Activated CD4-positive, alpha-beta T cell treated with anti-CD3 and anti-CD28 coated beads, Interleukin-2, amount 50 U/mL, for 4 hours (primary cell): Measurements from ENCODE around the gene MRPL53.
"Not testable (repeated sequence)": the region's sequence is repeated elsewhere in the genome, so short reads cannot be mapped to it uniquely, and the experiment has no call there.

Source experiments
- DNase-seq, 2 experiments: peaks; one replicate each; pipeline ENCODE4 v3.0.0-alpha.2; 2020

Gene MRPL53

DNA sequence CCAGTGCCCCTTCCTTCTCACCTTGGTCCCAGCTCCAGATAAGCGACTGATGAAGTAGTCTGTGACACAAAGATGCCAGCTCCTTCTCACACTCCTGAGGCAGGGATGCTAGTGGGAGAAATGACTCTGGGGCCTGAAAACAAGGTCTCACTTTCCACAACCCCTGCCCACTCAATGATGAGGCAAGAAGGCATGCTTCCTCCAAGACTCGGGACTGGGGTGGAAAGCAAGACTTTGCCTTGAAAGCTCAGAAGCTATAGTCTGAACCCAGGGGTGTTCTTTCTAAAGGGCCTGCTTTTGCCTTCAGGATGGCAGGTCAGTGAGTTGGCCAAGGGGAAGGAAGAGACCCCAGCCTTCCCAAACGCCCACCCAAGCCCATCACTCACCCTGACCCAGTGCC lies 9.0 kb upstream of the MRPL53 start:
- no peak for DNase-seq

DNA sequence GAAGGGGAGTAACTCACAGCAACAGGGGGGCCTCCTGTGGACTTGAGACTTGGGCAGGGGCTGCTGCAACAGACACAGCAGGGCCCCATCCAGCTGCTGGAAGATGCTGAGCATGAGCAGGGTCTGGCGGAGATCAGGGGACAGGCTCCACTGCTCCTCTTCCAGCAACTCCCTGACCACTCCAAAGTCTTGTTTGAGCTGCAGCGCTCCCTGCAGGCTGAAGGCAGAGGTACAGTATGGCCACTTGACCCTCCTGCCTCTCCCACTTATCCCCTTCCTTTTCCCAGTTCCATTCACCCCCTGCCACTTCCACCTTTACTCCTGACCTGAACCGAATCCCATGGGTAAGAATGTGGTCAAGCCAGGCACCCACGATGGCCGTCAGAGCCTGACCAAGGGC lies 2.4 kb upstream of the MRPL53 start:
- no peak for DNase-seq

DNA sequence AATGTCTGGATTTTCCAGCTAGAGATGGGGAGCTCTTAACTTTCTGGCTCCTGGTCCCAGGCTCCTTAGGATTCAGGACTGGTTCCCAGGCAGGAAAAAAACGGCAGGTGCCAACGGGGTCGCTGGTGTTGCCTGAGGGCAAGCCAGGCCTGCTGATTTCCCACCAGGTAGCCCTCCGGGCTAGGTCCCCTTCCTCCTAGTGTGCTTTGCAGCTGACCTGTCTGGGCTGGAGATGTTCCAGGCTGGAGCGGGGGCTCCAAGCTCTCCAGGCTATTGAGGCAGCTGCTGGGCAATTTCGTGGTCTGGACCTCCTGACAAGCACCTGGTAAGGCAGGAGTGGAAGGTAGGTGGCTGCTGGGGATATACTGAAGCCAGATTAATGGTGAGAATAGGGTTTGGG lies 2.0 kb upstream of the MRPL53 start:
- no peak for DNase-seq

DNA sequence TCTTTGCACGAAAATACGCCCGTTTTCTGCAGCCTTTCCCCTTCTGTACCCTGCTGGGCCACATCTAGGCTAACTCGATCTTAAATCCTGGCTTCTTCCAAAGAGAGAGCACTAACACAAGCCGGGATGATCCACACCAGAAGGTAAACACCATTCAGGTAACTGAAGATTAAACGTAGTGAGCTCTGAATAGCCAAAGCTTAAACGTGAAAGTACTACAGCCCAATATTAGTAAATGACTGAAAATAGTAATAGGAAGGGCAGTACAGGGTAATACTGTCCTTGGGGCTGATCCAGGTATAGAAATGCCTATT lies 422 bp upstream of the MRPL53 start:
- DNase-seq = no peak

DNA sequence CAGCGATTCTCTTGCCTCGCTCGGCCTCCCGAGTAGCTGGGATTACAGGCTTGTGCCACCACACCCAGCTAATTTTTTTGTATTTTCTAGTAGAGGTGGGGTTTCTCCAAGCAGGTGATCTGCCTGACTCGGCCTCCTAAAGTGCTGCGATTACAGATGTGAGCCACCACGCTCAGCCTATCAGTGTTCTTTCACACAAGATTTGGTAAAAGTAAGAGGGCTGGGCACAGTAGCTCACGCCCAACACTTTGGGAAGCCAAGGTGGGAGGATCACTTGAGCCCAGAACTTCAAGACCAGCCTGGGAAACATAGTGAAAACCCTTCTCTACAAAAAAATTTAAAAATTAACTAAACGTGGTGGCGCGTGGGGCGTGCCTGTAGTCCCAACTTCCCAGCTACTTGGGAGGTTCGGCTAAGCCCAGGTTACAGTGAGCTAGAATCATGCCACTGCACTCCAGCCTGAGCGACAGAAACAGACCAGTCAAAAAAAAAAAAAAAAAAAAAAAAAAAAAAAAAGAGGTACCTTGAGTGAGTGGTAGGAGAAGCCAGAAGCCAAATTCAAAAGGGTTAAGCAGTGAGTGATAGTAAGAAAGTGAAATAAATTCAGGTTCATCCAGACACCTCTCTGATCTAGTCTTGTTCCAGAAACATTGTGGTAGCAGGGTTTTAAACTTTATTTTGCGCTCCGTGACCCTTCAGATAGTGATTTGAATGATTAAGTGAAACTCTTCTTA lies 981 bp downstream of the MRPL53 start:
- DNase-seq = no peak

DNA sequence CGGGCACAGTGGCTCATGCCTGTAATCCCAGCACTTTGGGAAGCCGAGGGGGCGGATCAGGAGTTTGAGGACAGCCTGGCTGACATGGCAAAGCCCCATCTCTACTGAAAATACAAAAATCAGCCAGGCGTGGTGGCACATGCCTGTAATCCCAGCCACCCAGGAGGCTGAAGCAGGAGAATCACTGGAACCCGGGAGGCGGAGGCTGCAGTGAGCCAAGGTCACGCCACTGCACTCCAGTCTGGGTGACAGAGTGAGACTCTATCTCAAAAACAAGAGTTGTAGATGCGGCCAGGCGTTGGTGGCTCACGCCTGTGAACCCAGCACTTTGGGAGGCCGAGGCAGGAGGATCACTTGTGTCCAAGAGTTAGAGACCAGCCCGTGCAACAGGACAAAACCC lies 1.7 kb downstream of the MRPL53 start:
- not testable (repeated sequence) for DNase-seq

DNA sequence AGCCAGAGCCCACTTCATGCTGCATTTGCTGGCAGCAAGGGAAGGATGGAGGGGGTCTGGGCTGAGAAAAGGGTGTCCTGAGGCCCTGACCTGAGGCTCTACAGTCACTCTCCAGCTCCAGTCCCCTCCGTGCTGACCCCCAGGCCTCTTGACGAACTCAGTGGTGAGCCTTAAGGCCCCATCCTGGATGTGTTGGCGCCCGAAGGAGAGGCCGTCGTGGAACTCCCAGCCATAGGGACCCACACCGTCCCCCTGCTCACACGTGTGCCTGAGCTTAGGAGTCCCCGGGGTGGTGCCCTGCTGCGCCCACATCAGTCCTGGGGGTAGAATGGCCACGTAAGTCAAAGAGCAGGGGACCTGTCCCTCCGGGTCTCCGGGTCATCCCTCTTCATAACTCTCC lies 8.1 kb downstream of the MRPL53 start:
- no peak for DNase-seq

DNA sequence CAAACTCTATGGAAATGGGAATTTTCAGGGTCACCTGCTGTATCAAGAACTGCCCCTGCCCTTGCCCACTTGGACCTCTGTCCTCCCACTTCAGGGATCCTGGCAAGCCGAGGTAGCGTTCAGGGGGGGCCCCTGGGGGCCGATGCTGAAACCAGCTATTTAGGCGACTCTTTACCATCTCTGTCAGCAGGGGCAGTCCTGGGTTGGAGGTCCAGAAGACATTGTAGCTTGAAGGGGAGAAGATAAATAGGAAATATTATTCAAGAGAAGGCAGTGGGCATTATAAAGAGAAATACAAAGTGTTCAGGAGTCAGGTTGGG lies 9.7 kb downstream of the MRPL53 start:
- no peak for DNase-seq

DNA sequence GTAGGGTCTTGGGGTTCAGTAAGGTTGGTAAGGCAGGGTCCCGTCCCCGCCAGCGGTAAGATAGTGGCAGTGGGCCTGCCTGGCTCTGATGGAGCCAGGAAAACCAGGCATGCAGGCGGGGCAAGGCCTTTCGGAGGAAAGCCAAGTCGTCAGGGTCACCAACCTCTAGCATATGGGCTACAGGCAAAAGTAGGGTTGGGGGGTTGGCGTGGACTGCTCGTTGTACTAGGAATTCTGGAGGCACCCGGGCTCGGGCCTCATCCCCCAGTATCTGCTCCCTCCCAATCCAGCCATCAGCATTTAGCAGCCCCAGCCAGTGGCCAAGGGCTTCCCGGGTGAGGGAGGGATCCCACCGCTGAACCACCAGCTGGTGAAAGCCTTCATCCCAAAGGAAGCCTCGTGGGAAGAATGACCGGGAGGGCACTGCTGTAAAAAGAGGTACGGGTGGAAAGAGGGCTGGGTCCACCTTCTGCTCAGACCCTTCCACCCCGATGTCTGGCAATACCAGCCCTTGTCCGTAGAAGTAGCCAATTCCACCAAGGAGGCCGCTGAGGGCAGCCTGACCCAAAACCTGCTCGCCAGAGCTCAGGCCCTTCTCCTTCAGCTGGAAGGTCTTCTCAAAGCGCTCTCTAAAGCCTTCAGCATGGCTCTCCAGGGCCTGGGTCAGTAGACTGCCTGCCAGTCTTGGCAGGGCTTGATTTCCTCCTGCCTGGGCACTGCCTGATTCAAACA lies 10.3 kb downstream of the MRPL53 start:
- DNase-seq = no peak

DNA sequence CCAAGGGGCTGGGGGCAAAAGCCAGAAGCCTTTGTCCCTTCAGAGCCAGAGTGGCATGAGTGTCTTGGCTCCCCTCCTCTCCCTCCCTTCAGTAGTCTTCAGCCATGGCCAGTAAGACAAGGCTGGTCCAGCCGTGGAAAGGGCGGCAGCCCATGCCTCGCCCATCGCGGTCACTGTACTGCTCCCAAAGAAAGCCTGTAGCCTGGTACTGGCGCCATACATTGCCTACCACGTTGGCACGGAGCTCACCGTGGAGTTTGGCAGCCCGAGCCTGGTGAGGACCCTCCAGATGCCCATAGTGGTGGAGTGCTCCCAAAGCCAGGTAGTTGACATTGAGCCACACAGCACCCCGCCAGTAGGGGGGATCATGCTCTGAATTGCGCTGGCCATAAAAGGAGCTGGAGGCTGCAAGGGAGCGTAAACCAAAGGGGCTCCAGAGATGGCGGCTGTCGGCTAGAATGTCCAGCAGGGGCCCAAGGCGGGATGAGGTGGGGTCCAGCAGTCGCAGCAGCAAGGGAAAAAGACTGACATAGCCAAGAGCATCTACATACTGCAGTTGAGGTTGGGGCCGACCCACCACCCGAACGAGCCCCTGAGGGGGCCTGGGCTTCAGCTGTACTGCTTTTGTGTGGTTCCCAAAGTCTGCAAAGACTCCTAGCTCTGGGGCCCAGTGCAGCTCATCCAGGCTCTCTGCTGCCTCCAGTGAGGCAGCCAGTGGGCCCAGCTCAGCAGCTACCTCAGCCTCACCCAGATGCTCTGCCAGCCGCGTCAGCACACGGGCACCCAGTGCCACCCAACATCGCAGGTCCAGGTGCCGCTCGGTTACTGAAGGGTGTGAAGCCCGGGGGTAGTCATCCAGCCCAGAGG lies 11.1 kb downstream of the MRPL53 start:
- no peak for DNase-seq

DNA sequence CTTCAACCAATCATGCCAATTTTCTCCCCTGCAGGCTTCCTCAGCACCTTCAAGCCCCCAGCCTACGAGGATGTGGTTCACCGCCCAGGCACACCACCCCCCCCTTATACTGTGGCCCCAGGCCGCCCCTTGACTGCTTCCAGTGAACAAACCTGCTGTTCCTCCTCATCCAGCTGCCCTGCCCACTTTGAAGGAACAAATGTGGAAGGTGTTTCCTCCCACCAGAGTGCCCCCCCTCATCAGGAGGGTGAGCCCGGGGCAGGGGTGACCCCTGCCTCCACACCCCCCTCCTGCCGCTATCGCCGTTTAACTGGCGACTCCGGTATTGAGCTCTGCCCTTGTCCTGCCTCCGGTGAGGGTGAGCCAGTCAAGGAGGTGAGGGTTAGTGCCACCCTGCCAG lies 12.3 kb downstream of the MRPL53 start:
- DNase-seq = not testable (repeated sequence)

DNA sequence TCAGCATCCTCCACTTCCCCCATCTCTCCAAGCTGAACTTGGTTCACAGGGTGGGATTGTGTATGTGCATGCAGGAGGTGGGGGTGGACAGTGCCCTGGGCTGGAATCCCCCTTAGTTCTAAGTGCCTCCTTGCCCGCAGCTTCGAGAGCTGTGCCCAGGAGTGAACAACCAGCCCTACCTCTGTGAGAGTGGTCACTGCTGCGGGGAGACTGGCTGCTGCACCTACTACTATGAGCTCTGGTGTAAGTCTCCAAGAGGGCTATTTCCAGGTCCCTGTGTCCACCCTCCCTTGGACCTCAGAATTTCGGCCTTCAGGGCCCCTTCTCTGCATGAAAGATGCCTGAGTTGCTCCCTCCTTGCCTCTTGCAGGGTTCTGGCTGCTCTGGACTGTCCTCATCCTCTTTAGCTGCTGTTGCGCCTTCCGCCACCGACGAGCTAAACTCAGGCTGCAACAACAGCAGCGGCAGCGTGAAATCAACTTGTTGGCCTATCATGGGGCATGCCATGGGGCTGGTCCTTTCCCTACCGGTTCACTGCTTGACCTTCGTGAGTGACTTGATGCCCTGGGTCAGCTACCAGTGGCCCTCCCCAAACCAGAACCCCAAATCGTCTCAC lies 12.9 kb downstream of the MRPL53 start:
- DNase-seq = not testable (repeated sequence)

DNA sequence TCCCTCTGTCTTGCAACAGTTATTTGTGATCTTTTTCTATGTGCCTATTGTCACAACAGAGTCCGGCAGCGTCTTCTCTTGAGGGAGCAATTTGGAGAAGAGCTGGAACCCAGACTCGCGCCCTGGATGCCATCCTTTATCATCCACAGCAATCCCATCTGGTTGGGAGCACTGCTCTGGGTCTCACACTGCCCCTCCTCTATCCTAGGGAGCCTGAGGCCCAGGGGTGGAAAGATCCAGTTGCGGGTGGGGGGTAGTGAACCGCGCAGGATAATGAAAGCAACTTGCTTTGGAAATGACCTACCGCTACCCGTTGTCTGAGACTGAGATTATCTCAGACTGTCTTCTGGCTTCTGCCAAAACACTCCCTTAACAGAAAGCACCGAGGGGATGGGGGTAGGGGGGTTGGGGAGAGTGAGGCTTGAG lies 13.5 kb downstream of the MRPL53 start:
- DNase-seq = no peak

DNA sequence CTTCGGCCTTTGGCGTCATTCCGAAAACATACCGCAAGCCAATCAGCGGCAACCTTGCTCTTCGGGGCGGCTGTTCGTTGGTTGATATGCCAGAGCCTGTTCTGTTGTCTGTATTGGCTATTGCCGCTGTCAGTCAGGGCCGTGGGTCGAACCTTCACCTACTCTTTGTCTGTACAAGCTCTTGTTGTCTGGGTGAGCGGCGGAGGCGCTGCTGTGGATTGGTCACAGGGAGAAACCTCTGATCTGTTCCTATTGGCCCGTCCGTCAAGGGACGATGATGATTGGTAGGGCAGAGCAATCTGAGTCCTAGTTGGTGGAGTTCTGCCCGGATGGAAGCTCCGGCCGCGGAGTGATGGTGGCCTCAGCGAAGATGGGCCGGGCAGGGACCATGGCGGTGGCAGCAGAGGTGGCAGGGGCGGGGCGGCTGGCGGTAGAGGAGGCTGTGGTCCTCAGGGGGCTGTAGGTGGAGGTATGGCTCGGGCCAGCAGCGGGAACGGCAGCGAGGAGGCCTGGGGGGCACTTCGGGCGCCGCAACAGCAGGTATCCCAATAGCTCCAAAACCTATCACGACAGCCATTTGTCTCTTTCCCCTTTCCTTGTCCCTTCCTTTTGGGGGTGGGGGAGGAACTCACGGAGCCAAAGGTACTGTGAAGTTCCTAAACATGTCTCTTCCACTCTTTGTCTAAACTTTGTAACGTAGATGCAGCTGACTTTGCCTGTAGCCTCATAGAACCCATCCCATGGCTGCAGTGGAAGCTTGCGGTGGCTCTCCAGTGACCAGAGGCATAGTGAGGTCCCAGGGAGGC lies 14.1 kb downstream of the MRPL53 start, which contains the start of gene WBP1:
WBP1 (plus strand) TSS at position 307 of the 806 bp plus-strand sequence; CDS start at position 472, 165 bp downstream.
- peak; percentile 99 for DNase-seq

DNA sequence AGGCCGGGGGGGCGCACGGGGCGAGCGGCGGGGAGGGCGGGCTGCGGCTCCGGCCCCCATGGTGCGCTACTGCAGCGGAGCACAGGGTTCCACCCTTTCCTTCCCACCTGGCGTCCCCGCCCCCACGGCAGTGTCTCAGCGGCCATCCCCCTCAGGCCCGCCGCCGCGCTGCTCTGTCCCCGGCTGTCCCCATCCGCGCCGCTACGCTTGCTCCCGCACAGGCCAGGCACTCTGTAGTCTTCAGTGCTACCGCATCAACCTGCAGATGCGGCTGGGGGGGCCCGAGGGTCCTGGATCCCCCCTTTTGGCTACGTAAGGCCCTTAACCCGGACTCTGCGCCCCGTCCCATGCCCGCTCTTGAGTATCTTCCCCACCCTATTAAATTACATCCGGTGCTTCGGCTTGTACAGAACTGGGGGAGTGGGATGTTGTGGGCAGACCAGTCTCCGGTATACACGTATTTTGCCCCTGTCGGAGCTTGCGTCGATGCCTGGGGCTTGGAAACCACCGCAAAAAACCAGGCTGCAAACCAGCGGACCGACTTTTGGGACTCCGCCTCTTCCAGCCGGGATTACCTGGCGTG lies 14.8 kb downstream of the MRPL53 start:
- DNase-seq = peak; percentile 75 to 78

DNA sequence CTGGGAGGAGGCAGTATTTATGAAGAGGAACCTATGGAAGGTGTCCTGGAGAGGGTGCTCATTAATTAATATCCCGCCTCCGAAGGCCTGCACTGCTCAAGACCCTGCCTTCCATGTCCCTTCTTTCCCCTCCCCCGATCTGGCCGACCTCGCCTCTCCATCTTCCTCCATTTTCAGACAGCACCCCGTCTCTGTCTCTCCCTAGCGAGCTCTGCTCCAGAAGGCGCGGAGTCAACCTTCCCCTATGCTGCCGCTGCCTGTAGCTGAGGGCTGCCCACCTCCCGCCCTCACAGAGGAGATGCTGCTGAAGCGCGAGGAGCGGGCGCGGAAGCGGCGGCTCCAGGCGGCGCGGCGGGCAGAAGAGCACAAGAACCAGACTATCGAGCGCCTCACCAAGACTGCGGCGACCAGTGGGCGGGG lies 15.3 kb downstream of the MRPL53 start:
- DNase-seq = no peak

DNA sequence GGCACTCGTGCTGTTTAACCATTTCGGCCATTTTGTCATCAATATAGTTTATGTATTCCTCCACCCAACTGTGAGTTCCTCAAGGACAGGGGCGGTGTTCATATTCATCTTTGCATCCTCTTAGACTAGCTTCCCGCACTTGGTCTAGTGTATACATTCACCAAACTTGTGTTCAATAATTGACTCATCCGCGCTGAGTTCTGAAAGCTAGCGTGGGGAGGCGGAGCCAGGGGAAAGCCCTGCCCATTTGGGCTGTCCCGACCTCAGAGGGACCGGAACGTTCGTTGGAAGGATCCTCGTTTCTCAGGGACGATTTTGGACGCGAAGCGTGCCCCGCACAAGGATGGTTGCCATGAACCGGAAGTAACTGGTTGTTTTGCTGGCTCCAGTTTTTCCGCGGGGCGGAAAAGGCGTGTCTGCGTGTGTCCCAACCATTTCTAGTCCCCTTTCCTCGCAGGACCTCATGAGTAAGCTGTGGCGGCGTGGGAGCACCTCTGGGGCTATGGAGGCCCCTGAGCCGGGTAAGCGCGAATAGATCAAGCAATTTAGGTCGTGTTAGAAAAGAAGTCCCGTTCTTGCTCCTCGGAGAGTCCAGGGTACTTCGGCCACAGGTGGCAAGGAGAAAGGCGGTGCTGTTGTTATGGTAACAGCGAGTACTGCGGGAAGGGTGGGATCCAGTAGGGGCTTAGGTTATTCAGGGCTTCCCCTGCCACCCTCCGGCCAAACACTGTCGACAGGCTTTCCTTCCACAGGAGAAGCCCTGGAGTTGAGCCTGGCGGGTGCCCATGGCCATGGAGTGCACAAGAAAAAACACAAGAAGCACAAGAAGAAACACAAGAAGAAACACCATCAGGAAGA lies 17.6 kb downstream of the MRPL53 start, which contains the start of gene INO80B:
INO80B (plus strand) TSS at position 434 of the 858 bp plus-strand sequence; CDS start at position 464, 30 bp downstream.
- peak; percentile 96 to 97 for DNase-seq

DNA sequence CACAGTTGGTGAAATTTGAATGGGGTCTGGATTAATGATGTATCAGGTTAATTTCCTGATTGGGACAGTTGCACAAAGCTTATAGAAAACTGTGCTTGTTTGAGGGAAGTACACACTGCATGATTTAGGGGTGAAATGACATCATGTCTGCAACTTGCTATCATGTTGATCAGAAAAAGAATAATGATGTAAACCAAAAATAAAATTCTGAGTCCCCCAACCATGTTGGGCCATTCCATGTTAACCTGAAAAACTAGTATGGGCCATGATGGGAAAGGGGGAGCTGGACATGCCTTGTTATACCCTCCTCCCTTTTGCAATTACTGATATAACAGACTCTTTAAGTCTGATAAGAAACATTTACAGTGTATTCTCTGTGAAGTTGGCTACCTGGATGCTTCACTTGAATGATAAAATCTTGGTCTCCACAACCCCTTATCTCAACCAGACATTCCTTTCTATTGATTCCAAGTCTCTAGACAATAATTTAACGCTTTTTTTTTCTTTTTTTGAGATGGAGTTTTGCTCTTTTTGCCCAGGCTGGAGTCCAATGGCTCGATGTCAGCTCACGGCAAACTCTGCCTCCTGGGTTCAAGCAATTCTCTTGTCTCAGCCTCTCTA lies 21.8 kb downstream of the MRPL53 start:
- DNase-seq = no peak

DNA sequence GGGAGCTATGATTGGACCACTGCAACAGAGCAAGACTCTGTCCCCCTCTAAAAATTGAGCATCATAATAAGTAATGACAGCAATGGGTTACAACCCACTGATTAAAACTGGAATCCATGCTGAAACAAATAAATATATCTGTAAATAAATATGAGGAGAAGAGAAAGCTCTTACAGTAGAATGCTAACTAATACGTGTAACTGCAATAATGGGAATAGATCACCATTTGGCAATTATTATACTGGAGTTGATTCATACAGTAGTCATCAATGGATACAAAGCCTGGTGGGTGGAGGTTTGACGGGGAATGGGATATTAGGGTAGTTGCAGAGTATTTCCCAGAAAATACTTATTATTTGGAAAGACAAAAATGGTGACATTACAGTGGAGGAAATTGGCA lies 23.7 kb downstream of the MRPL53 start:
- DNase-seq = no peak
